ENCODE measurements around the gene EFS. TPM values are rescaled to one million over a fixed set of nuclear protein-coding genes. Genes with fewer than 3 reads are reported as not detected.
A peak's percentile ranks its signal among the peaks of the same experiment; 100 is the strongest.

Gene EFS
- total and polyA plus RNA-seq, 2 of the 8 experiments (the other 6 are each of a cell fraction or from before 2014, with no cell fraction given), result 27.8 to 28.6 TPM

- Histone ChIP-seq H3K27me3 (replicated peaks in 1 of 4; ENCODE audit: control insufficient read depth in 3 of 4, extremely low read depth in 1 of 4, insufficient read depth in 3 of 4, low read length in 3 of 4) (no peaks in the 10 kb centered on the region), H4K5ac (ENCODE audit: insufficient read length, low read depth, low read length) (peak overlapping the region; percentile 82), H3K79me1 (ENCODE audit: low read depth, low read length) (peaks cover 10% of the 10 kb centered on the region; the same call in 1 of the 2 replicates), H3K4me2 (ENCODE audit: insufficient read depth in 1 of 2, low read depth in 2 of 2, low read length in 2 of 2) (peak overlapping the region; percentile 85 to 98), H2AK5ac (ENCODE audit: low read depth, low read length) (peak overlapping the region; percentile 56; the same call in 1 of the 2 replicates), H2BK5ac (ENCODE audit: low read depth, low read length) (peak overlapping the region; percentile 96), H3K4ac (replicated peaks; ENCODE audit: insufficient read length, low read depth, low read length) (no peak overlapping the region), H2BK120ac (replicated peaks; ENCODE audit: low read depth, low read length) (no peak overlapping the region), H2BK20ac (ENCODE audit: low read length) (0 out of 2 replicates have a peak overlapping the region, but pooled peaks have one; percentile 23), H2BK15ac (ENCODE audit: low read length) (0 out of 2 replicates have a peak overlapping the region, but pooled peaks have one; percentile 31), H4K91ac (replicated peaks; ENCODE audit: insufficient read length, low read length) (peak overlapping the region; percentile 88), H3K4me1 (replicated peaks in 1 of 4; ENCODE audit: control insufficient read depth in 3 of 4, insufficient read depth in 4 of 4, low read length in 3 of 4) (peaks cover 0 to 6% (median 2%) of the 10 kb centered on the region in 4 experiments; a peak in 6 of 7 replicates), H3K18ac (ENCODE audit: extremely low read depth, low read length) (peak overlapping the region; percentile 42; the same call in 1 of the 2 replicates), H3K79me2 (ENCODE audit: control insufficient read depth in 1 of 2, insufficient read depth in 2 of 2, low read length in 2 of 2) (peaks cover 11 to 17% of the 10 kb centered on the region in 2 experiments), H3K27ac (ENCODE audit: low read depth, low read length) (peak overlapping the region; percentile 92), H3K4me3 (ENCODE audit: extremely low read depth in 1 of 4, insufficient read depth in 2 of 4, low read depth in 3 of 4, low read length in 4 of 4) (peak overlapping the region; percentile 35 to 62 (median 54)), H3K14ac (ENCODE audit: insufficient read length) (no peak overlapping the region), H3K23me2 (ENCODE audit: low read depth, low read length) (peaks cover 10% of the 10 kb centered on the region), H3K56ac (replicated peaks; ENCODE audit: insufficient read length, low read depth, low read length) (no peak overlapping the region), H3K36me3 (ENCODE audit: control insufficient read depth in 2 of 4, insufficient read depth in 4 of 4, low read length in 3 of 4) (peaks cover 8 to 27% (median 20%) of the 10 kb centered on the region in 4 experiments; a peak in 7 of 8 replicates), H2BK12ac (ENCODE audit: low read depth, low read length) (peak overlapping the region; percentile 77), H4K8ac (ENCODE audit: extremely low read depth, insufficient read depth, low read length) (peak overlapping the region; percentile 96; the same call in 1 of the 2 replicates), H3K23ac (ENCODE audit: insufficient read length) (no peak overlapping the region), H2AFZ (ENCODE audit: low read length) (no peak overlapping the region), H3K9me3 (ENCODE audit: insufficient read depth in 2 of 2, low read depth in 1 of 2, low read length in 1 of 2) (no peaks in the 10 kb centered on the region), H4K20me1 (replicated peaks in 1 of 2; ENCODE audit: control insufficient read depth in 1 of 2, insufficient read depth in 2 of 2, low read length in 2 of 2) (no peaks in the 10 kb centered on the region), H3K9ac (replicated peaks in 1 of 4; ENCODE audit: extremely low read depth in 1 of 4, low read depth in 3 of 4, low read length in 3 of 4) (peak overlapping the region in 3 of 4 experiments; percentile 78 to 89 (median 79); a peak in 6 of 7 replicates)
- DNase-seq (ENCODE audit: low read depth in 1 of 2, low spot score in 2 of 2) (peak in 1 of 2 experiments; percentile 28), FAIRE-seq (no peak)
- ChIA-PET CTCF (ENCODE audit: partially characterized antibody) (interaction anchor here (0.8 to 3.8 kb wide), 13 partner anchors 9 to 251 kb away, joined by 3 to 28 read pairs (median 4); partner anchors contain the start of genes BCL2L2 and SLC22A17), POLR2A (ENCODE audit: partially characterized antibody) (interaction anchor here (0.6 to 4.7 kb wide), 15 partner anchors 13 to 849 kb away, joined by 3 to 48 read pairs (median 5); partner anchors contain the start of genes ACIN1, BCL2L2, C14orf119 and CMTM5)
- no peak for TF ChIP-seq ZNF274 (IDR thresholded peaks at IDR 0.05; ENCODE audit: borderline replicate concordance, extremely low read depth, low read length)
- 92% methylated on average over 17 of the region's 17 CpGs; no CpG with 5 or more reads in 1 of the 2 experiments for WGBS, 2 experiments (ENCODE audit: extremely low coverage in 1 of 2, insufficient coverage in 1 of 2, insufficient read length in 1 of 2, insufficient replicate concordance in 2 of 2, low coverage in 1 of 2, low lambda C conversion rate in 2 of 2, missing lambda C conversion rate in 1 of 2)
Observed at GRCh38 chr14:23319746-23320583, 45.0 kb downstream of the EFS start.
